Effector memory CD4-positive, alpha-beta T cell (primary cell): ENCODE results near the gene TMPRSS5.

ENCODE experiments used
- DNase-seq, 3 donors: peaks; one replicate each; pipeline ENCODE4 v3.0.0-alpha.2; 2020
- H3K27ac ChIP-seq: 2 replicates; pipeline ENCODE4 v1.7.0; 2013; ENCODE audit warnings: mild to moderate bottlenecking, low read length, moderate library complexity; ENCODE audit not compliant: insufficient read depth, poor library complexity, severe bottlenecking
- H3K27me3 ChIP-seq: replicated peaks from 2 replicates; pipeline ENCODE4 v1.7.0; 2013; ENCODE audit warnings: mild to moderate bottlenecking, low read length; ENCODE audit not compliant: insufficient read depth, control insufficient read depth, poor library complexity, severe bottlenecking
- H3K36me3 ChIP-seq: 2 replicates; pipeline ENCODE4 v1.7.0; 2013; ENCODE audit warnings: mild to moderate bottlenecking, low read length, moderate library complexity; ENCODE audit not compliant: control insufficient read depth, insufficient read depth
- H3K4me1 ChIP-seq: 2 replicates; pipeline ENCODE4 v1.7.0; 2013; ENCODE audit warnings: low read length, mild to moderate bottlenecking; ENCODE audit not compliant: control insufficient read depth, insufficient read depth, poor library complexity, severe bottlenecking
- H3K4me3 ChIP-seq: 2 replicates; pipeline ENCODE4 v1.7.0; 2013; ENCODE audit warnings: low read length, low read depth, mild to moderate bottlenecking; ENCODE audit not compliant: insufficient read depth, poor library complexity, severe bottlenecking
- H3K9me3 ChIP-seq: 2 replicates; pipeline ENCODE4 v1.7.0; 2013; ENCODE audit warnings: mild to moderate bottlenecking, low read length, moderate library complexity; ENCODE audit not compliant: control insufficient read depth
- total RNA-seq, 3 donors: gene quantifications; one replicate each; lab custom pipeline; 2026; lab: John Stamatoyannopoulos, UW

TMPRSS5 gene
- 0.17 to 1.2 (median 0.78) reads per million in 3 donors for total RNA-seq

DNA sequence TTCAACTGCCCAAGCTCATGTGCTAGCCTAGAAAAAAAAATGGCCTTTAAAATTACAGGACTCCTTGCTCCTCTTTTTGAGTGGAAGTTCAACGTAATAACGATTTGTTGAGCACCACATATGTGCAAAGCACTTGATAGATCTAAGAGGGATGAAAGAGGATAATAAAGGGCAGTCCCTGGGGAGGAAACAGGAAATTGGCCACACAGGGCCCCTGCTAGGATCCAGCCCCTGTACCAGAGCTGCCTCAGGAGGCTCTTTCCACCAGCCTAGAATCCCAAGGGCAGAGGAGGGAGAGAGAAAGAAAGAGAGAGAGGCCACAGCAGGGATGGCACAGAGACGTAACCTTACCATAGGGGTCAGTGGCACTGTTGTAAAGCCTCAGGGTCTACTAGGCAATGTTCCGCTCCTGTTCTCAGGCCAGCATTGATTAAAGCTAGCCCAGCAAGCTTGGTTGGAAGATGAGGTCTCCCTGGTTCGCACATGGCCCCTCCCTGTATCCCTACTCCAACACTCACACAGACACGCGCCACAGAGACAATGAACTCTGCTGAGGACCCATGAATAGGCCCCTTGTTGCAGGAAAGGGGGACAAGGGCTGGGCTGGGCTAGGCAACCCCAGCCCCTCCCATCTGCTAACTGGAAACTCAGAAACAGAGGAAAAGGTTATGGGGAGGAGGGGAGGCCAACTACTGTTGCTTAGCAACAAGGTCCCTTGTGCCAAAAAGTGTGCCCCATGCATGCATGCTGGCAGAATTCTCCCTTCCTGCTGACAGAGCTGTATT is at the start of gene TMPRSS5:
TMPRSS5 (minus strand) TSS at position 438 of the 785 bp plus-strand sequence; CDS start at position 354, 84 bp downstream.
- Histone ChIP-seq H3K4me1 (no peaks in the 10 kb centered on the region), H3K27me3 (no peaks in the 10 kb centered on the region), H3K9me3 (peaks cover 8% of the 10 kb centered on the region), H3K4me3 (no peak within 1 kb of the TSS), H3K36me3 (no peaks in the 10 kb centered on the region), H3K27ac (no peak within 1 kb of the TSS)
- DNase-seq, result no peak

DNA sequence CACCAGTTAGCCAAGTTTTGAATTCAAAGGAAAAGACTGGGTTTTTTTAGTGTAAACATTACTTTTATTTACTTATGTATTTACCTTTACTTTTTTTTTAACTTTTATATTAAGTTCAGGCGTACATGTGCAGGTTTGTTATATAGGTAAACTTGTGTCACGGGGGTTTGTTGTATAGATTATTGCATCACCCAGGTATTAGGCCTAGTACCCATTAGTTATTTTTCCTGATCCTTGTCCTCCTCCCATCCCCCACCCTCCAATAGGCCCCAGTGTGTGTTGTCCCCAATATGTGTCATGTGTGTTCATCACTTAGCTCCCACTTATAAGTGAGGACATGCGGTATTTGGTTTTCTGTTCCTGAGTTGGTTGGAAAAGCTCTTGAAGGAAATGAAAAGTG is 46.8 kb upstream of the TMPRSS5 start:
- Histone ChIP-seq H3K4me3 (no peak overlapping the region), H3K9me3 (no peaks in the 10 kb centered on the region), H3K4me1 (no peaks in the 10 kb centered on the region), H3K27ac (no peak overlapping the region), H3K27me3 (no peaks in the 10 kb centered on the region), H3K36me3 (peaks cover 3% of the 10 kb centered on the region)
- no peak for DNase-seq

DNA sequence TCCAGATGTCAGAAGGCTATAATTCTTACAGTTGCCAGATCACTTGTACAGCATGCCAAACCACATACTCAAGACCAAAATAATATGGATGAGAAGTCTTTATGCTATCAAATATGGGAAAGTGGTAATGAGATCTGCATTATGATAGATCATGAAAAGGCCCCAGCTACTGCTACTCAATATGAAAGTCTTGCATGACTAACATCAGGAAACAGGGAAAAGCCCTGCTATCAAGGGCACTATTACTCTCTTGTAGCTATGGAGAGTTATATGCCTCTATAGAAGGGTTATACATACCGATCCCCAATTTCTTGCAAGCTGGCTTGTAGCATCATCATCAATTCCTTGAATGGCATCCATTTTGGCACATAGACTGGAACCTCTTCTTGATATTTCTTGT is 30.2 kb upstream of the TMPRSS5 start:
- no peaks in the 10 kb centered on the region for H3K4me1 ChIP-seq
- no peaks in the 10 kb centered on the region for H3K9me3 ChIP-seq
- peaks cover 40% of the 10 kb centered on the region for H3K36me3 ChIP-seq
- no peak overlapping the region for H3K4me3 ChIP-seq
- no peaks in the 10 kb centered on the region for H3K27me3 ChIP-seq
- no peak overlapping the region for H3K27ac ChIP-seq
- no peak for DNase-seq

DNA sequence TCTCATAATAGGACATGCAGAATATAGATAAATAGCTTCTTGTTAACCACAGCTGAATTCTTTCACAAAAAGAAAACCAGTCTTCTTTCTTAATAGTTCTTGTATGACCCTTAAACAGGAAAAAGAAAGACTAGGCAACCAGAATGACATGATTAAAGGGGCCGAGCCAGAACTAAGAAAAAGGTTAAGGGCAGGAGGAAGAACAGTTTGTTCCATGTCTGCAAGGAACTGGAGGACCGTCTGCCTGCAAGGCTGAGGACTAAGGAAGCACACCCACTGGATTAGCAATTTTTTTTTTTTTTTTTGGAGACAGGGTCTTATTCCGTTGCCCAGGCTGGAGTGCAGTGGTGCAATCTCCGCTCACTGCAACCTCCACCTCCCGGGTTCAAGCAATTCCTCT is 26.0 kb upstream of the TMPRSS5 start:
- peaks cover 21% of the 10 kb centered on the region for H3K36me3 ChIP-seq
- no peak for DNase-seq
- H3K4me3 ChIP-seq, result no peak overlapping the region
- no peaks in the 10 kb centered on the region for H3K4me1 ChIP-seq
- no peaks in the 10 kb centered on the region for H3K27me3 ChIP-seq
- H3K9me3 ChIP-seq, result no peaks in the 10 kb centered on the region
- no peak overlapping the region for H3K27ac ChIP-seq

DNA sequence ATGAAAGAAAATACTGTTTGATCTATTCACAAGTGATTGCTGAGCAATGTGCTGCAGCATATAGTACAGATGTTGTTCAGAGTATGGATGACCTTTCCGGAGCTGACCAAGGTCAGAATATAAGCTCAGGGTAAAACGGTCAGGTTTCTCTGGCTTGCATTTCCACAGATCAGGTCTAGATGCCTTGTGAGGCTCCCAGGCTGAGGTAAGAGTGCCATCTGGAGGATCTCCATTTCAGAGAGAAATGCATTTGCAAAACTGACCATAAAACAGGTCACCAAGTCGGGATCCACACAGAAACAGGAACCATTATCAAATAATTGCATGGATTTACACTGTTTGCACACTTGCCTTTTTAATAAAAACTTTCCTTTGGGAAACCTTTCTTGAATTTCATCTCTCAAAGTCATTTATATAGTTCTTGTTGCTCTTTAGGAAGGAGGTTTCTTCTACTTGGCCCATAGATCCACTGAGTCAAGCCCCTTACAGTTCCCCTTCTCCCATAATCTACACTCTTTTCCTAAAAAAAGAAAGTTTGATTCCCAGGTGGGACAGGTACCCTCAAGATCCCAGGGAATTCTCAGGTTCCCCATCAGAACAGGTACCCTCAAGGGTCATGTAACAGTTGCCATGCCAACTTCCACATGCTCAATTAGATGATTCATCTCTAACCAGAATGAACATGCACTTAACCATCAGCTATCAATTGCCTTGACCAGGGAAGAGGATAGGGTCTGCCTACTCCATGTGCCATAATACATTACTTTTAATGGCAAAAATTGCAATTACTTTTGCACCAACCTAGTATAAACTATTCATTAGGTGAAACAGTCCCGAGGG is 25.0 kb upstream of the TMPRSS5 start:
- Histone ChIP-seq H3K27me3 (no peaks in the 10 kb centered on the region), H3K27ac (no peak overlapping the region), H3K36me3 (peaks cover 13% of the 10 kb centered on the region), H3K4me3 (no peak overlapping the region), H3K4me1 (no peaks in the 10 kb centered on the region), H3K9me3 (no peaks in the 10 kb centered on the region)
- DNase-seq, result no peak

DNA sequence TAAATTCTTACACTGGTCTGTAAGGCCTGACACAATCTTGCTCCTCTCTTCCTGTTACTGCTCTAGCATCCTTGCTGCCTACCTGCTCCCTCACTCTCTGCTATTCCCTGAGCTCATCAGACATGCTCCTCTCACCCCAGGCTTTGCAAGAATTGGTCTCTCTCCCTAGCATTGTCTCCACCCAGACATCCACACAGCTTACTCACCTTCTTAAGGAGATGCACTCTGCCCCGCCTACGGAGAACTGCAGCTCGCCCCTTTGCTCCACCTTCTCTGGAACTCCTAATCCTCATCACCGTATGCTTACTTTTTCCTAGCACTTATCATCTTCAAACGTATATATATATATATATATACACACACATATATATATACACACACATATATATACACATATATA is 23.3 kb upstream of the TMPRSS5 start:
- no peaks in the 10 kb centered on the region for H3K9me3 ChIP-seq
- no peak overlapping the region for H3K27ac ChIP-seq
- H3K36me3 ChIP-seq, result peaks cover 4% of the 10 kb centered on the region
- no peak for DNase-seq
- no peaks in the 10 kb centered on the region for H3K4me1 ChIP-seq
- no peaks in the 10 kb centered on the region for H3K27me3 ChIP-seq
- H3K4me3 ChIP-seq, result no peak overlapping the region

DNA sequence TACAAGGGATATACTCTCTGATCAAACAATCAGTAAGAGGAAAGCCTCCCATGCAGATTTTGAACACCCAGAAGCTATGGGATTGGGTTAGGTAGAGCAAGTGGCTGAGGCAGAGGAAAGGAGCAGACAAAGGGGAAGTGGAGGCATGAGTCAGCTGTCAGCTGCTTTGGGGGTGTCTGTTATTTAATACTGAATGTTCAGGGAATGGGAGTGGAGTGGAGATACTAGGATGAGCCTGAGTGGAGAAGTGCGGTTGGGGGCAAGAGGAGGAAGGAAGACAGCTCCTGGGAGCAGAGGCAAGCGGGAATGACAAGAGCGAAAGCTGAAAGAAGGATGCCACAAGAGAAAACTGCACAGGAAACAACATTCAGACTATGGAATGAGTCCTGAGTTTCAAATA is 22.7 kb upstream of the TMPRSS5 start:
- Histone ChIP-seq H3K9me3 (no peaks in the 10 kb centered on the region), H3K27me3 (no peaks in the 10 kb centered on the region), H3K36me3 (peaks cover 2% of the 10 kb centered on the region), H3K27ac (no peak overlapping the region), H3K4me3 (no peak overlapping the region), H3K4me1 (no peaks in the 10 kb centered on the region)
- no peak for DNase-seq

DNA sequence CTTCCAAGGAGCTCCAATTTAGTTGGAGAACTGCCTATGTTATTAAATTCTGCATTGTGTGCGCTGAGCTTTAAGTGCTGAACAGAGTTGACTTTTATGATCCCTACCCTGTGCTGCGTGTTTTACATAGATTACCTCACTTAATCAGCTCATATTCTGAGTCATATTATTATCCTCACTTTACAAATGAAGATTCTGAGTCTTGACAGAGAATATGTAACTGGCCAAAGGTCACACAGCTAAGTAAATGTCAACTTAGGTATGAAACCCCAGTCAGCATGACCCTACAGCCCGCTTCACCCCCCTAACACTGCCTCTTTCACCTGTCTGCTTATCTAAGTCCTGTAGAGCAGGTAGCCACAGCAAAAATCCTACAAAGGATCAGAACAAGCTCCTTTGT is 19.8 kb upstream of the TMPRSS5 start:
- H3K9me3 ChIP-seq, result no peaks in the 10 kb centered on the region
- DNase-seq, result no peak
- no peaks in the 10 kb centered on the region for H3K36me3 ChIP-seq
- no peak overlapping the region for H3K4me3 ChIP-seq
- H3K27ac ChIP-seq, result no peak overlapping the region
- H3K27me3 ChIP-seq, result no peaks in the 10 kb centered on the region
- no peaks in the 10 kb centered on the region for H3K4me1 ChIP-seq

DNA sequence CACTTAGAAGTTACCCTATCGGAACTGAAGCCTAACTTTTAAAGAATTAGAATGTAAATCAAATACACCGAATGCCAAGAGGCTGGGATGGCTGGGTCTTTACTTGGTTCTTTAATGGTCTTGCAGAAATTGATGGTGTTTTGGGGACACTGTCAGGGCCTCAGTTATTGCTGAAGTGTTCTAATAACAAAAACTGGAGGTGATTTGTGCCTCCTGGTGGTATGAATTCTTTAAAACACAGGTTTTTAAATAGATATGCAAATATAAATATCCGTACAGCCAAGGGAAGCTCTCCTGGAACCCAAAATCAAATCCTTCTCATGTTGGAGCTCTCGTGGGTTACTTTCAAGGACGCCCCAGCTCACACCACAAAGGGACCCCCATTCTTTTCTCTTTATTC is 19.3 kb upstream of the TMPRSS5 start:
- Histone ChIP-seq H3K27me3 (no peaks in the 10 kb centered on the region), H3K36me3 (no peaks in the 10 kb centered on the region), H3K27ac (no peak overlapping the region), H3K9me3 (no peaks in the 10 kb centered on the region), H3K4me3 (no peak overlapping the region), H3K4me1 (no peaks in the 10 kb centered on the region)
- DNase-seq, result no peak

DNA sequence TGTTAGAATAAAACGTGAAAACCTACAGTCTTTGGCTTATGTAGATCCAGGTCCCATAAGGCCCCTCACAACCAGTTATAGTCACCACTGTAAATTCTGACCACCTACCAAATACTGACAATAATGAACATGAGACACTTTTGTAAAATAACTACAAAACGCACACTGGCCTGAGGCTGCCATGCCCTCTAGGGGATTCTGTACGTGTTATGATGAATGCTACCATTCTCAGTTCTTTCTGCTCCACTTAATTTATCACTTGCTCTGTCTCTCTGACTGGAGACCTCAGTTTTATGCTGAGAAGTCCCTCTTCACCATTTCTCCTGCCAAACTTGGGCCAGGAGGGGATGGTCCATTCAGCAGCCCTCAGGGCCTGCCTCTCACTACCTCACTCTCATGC is 18.7 kb upstream of the TMPRSS5 start:
- H3K4me3 ChIP-seq, result no peak overlapping the region
- H3K36me3 ChIP-seq, result no peaks in the 10 kb centered on the region
- no peaks in the 10 kb centered on the region for H3K9me3 ChIP-seq
- no peaks in the 10 kb centered on the region for H3K4me1 ChIP-seq
- H3K27ac ChIP-seq, result no peak overlapping the region
- DNase-seq, result no peak
- no peaks in the 10 kb centered on the region for H3K27me3 ChIP-seq
